K562 (cell line): Measurements from ENCODE around the gene RCC1. TPM values are rescaled to one million over a fixed set of nuclear protein-coding genes. Genes with fewer than 3 reads are reported as not detected.

ENCODE experiments used
- ATAC-seq: fragments of 200-7000 bp; cut with Tn5 transposase; 3 replicates; pipeline ENCODE4 v1.9.1; 2020; ENCODE audit warnings: moderate library complexity
- BruUV-seq: library from RNA; stranded (reverse); fragments of 400-500 nt; replicated peaks from 2 replicates; lab custom pipeline; 2021; lab: Mats Ljungman, UMichigan
- CTCF ChIA-PET: fragments of 300-600 bp; formaldehyde crosslinking; extraction: SDS; loops from one replicate; lab custom pipeline; 2021; ENCODE audit warnings: low intra/inter-chr PET ratio; lab: Yijun Ruan, JAX
- POLR2A ChIA-PET: fragments of 300-600, 350-650 bp; sonication (Branson Sonifier 250); formaldehyde crosslinking; extraction: SDS; loops from one replicate; lab custom pipeline; 2021; ENCODE audit warnings: antibody characterized with exemption, inconsistent platforms; lab: Yijun Ruan, JAX
- DNase-seq, 4 experiments: peaks; one replicate each; pipeline versions ENCODE4 v3.0.0 to v3.0.0-alpha.2; 2011 to 2018; ENCODE audit warnings: low spot score in 3 of 4, mixed read lengths in 3 of 4; ENCODE audit errors: extremely low read depth in 1 of 4
- FAIRE-seq: peaks from 2 replicates; lab custom pipeline; 2011; peaks lifted over from hg19 to GRCh38; lab: Jason Lieb, UNC
- H2AFZ ChIP-seq: 2 replicates; pipeline ENCODE4 v1.6.0; 2011; ENCODE audit warnings: low read depth, low read length, control low read depth, inconsistent platforms
- H3K27ac ChIP-seq: fragments of 200-600 bp; 3 replicates; pipeline ENCODE4 v1.8.0; 2011; ENCODE audit warnings: low read depth, mild to moderate bottlenecking, control low read depth, inconsistent platforms, low read length, moderate library complexity, mixed read lengths; ENCODE audit errors: extremely low read depth
- H3K27me3 ChIP-seq, 2 experiments: fragments of 300-600 bp in 1 of 2; 2 replicates in 1 of 2; 3 replicates in 1 of 2; pipeline versions ENCODE4 v1.6.0 to v1.8.0; 2011; ENCODE audit warnings: inconsistent platforms in 2 of 2, low read length in 2 of 2, mild to moderate bottlenecking in 1 of 2, mixed read lengths in 1 of 2, moderate library complexity in 1 of 2; ENCODE audit not compliant: control insufficient read depth in 2 of 2, insufficient read depth in 2 of 2
- H3K36me3 ChIP-seq: fragments of 300-600 bp; 3 replicates; pipeline ENCODE4 v1.8.0; 2011; ENCODE audit warnings: mild to moderate bottlenecking, low read length, inconsistent platforms; ENCODE audit not compliant: control insufficient read depth, insufficient read depth
- H3K4me1 ChIP-seq, 2 experiments: fragments of 200-600 bp in 1 of 2; replicated peaks in 1 of 2; 2 replicates in 1 of 2; 3 replicates in 1 of 2; pipeline versions ENCODE4 v1.5.1 to v1.8.0; 2011; ENCODE audit warnings: inconsistent platforms in 2 of 2, low read length in 2 of 2, mild to moderate bottlenecking in 1 of 2, mixed read lengths in 1 of 2, moderate library complexity in 1 of 2; ENCODE audit not compliant: control insufficient read depth in 2 of 2, insufficient read depth in 2 of 2
- H3K4me2 ChIP-seq: 2 replicates; pipeline ENCODE4 v1.6.1; 2011; ENCODE audit warnings: low read length, control low read depth, inconsistent platforms, mixed read lengths; ENCODE audit not compliant: insufficient read depth
- H3K4me3 ChIP-seq: fragments of 200-600 bp; sonication (generic), shearing (Covaris generic); 2 replicates; pipeline ENCODE4 v1.5.1; 2016; ENCODE audit warnings: control low read depth, inconsistent platforms
- H3K79me2 ChIP-seq: fragments of 200-600 bp; 3 replicates; pipeline ENCODE4 v1.8.0; 2011; ENCODE audit warnings: low read length, inconsistent platforms; ENCODE audit not compliant: control insufficient read depth, insufficient read depth
- H3K9ac ChIP-seq, 2 experiments: 2 replicates each; pipeline versions ENCODE4 v1.6.0 to v1.6.1; 2011; ENCODE audit warnings: low read depth in 2 of 2, low read length in 2 of 2, control low read depth in 1 of 2, inconsistent platforms in 1 of 2, mild to moderate bottlenecking in 1 of 2, mixed read lengths in 1 of 2; ENCODE audit not compliant: insufficient read depth in 1 of 2
- H3K9me1 ChIP-seq: one replicate; pipeline ENCODE4 v1.6.0; 2011; ENCODE audit warnings: inconsistent platforms, mild to moderate bottlenecking, low read length, moderate library complexity; ENCODE audit not compliant: control insufficient read depth, insufficient read depth
- H3K9me3 ChIP-seq: replicated peaks from 2 replicates; pipeline ENCODE4 v1.5.1; 2011; ENCODE audit warnings: low read depth, low read length, inconsistent platforms; ENCODE audit not compliant: control insufficient read depth, insufficient read depth
- H4K20me1 ChIP-seq: replicated peaks from 2 replicates; pipeline ENCODE4 v1.6.1; 2011; ENCODE audit warnings: low read length, inconsistent platforms, mixed read lengths; ENCODE audit not compliant: control insufficient read depth, insufficient read depth
- ARHGAP35 ChIP-seq: fragments of 450-650 bp; IDR thresholded peaks from 2 replicates; pipeline ENCODE4 v1.6.1; 2018; ENCODE audit not compliant: partially characterized antibody
- BCL6 ChIP-seq: fragments of 250-450 bp; sonication (Bioruptor Pico); IDR thresholded peaks from 2 replicates; pipeline ENCODE4 v1.4.0; 2020
- BDP1 ChIP-seq: IDR thresholded peaks from 3 replicates; pipeline ENCODE4 v1.6.1; 2011; ENCODE audit not compliant: insufficient read length, insufficient read depth
- BRD4 ChIP-seq: fragments of 200-600 bp; sonication (generic); IDR thresholded peaks from 2 replicates; pipeline ENCODE4 v1.6.1; 2017; ENCODE audit warnings: inconsistent platforms
- GTF2F1 ChIP-seq: IDR thresholded peaks from 2 replicates; pipeline ENCODE4 v1.6.1; 2011; ENCODE audit warnings: low read depth, low read length, improper control_type of control experiment
- HLTF ChIP-seq: fragments of 450-650 bp; IDR thresholded peaks from 2 replicates; pipeline ENCODE4 v1.6.1; 2016
- KAT8 ChIP-seq: fragments of 450-650 bp; IDR thresholded peaks from 2 replicates; pipeline ENCODE4 v1.6.1; 2016; ENCODE audit warnings: low read depth, mild to moderate bottlenecking
- KDM1A ChIP-seq, 2 experiments: fragments of 450-650 bp; IDR thresholded peaks; 2 replicates each; pipeline ENCODE4 v1.6.1; 2016; ENCODE audit warnings: mild to moderate bottlenecking in 2 of 2
- NCOA6 ChIP-seq: fragments of 450-650 bp; IDR thresholded peaks from 2 replicates; pipeline ENCODE4 v1.6.1; 2017; ENCODE audit warnings: mild to moderate bottlenecking
- NR1H2 ChIP-seq: sonication (generic); formaldehyde crosslinking; IDR thresholded peaks from 2 replicates; pipeline ENCODE4 v1.4.0; 2020; ENCODE audit warnings: mild to moderate bottlenecking, missing genetic modification reagents
- NR2C2 ChIP-seq, 2 experiments: fragments of 200-800 bp in 1 of 2; sonication (Bioruptor generic) in 1 of 2; sonication (generic) in 1 of 2; formaldehyde crosslinking in 1 of 2; IDR thresholded peaks; 2 replicates each; pipeline versions ENCODE4 v1.6.1 to v1.8.0; 2016 to 2022; ENCODE audit warnings: mild to moderate bottlenecking in 1 of 2, missing compliant biosample characterization in 1 of 2, missing genetic modification characterization in 1 of 2, missing genetic modification reagents in 1 of 2
- POLR3A ChIP-seq: IDR thresholded peaks from 2 replicates; pipeline ENCODE4 v1.6.1; 2011; ENCODE audit warnings: borderline replicate concordance, mild to moderate bottlenecking, moderate library complexity; ENCODE audit not compliant: insufficient read length, insufficient read depth; ENCODE audit errors: extremely low read depth
- SMARCA5 ChIP-seq: fragments of 450-650 bp; IDR thresholded peaks from 2 replicates; pipeline ENCODE4 v1.6.1; 2016
- TBL1XR1 ChIP-seq, 2 experiments: IDR thresholded peaks; 2 replicates each; pipeline ENCODE4 v1.6.1; 2012; ENCODE audit warnings: improper control_type of control experiment in 2 of 2, low read length in 2 of 2, mild to moderate bottlenecking in 1 of 2
- THRAP3 ChIP-seq: fragments of 450-650 bp; IDR thresholded peaks from 2 replicates; pipeline ENCODE4 v1.6.1; 2016; ENCODE audit warnings: mild to moderate bottlenecking, inconsistent platforms, borderline replicate concordance
- ZFX ChIP-seq: sonication (generic); formaldehyde crosslinking; IDR thresholded peaks from 2 replicates; pipeline ENCODE4 v1.8.0; 2022; ENCODE audit warnings: mild to moderate bottlenecking, missing genetic modification reagents, moderate library complexity
- ZKSCAN3 ChIP-seq: fragments of 250-450 bp; sonication (Bioruptor Pico); IDR thresholded peaks from 2 replicates; pipeline ENCODE4 v1.4.0; 2020
- ZNF165 ChIP-seq: fragments of 250-450 bp; sonication (Bioruptor Pico); IDR thresholded peaks from 2 replicates; pipeline ENCODE4 v1.4.0; 2020; ENCODE audit warnings: borderline replicate concordance
- ZNF384 ChIP-seq: IDR thresholded peaks from 2 replicates; pipeline ENCODE4 v1.6.1; 2012; ENCODE audit warnings: low read depth, low read length, improper control_type of control experiment
- ZNF431 ChIP-seq: sonication (generic); formaldehyde crosslinking; IDR thresholded peaks from 2 replicates; pipeline ENCODE4 v1.8.0; 2022; ENCODE audit warnings: mild to moderate bottlenecking, missing genetic modification reagents
- ZNF764 ChIP-seq: fragments of 250-450 bp; sonication (Bioruptor Pico); IDR thresholded peaks from 2 replicates; pipeline ENCODE4 v1.4.0; 2020; ENCODE audit warnings: low read depth, mild to moderate bottlenecking, moderate library complexity
- WGBS: fragments of 100-300 bp; shearing (Covaris generic); methylation state at CpG from one replicate; pipeline ENCODE4 v1.1.6; 2016; ENCODE audit warnings: low coverage, mixed read lengths; ENCODE audit not compliant: insufficient coverage; ENCODE audit errors: missing lambda C conversion rate; 5-methylcytosine and 5-hydroxymethylcytosine counted together
- in situ Hi-C: fragments of 300-500 bp; cut with MboI; formaldehyde crosslinking; loops from 4 replicates; pipeline ENCODE4 v1.15.0; 2018; ENCODE audit warnings: inconsistent platforms, mixed read lengths
- intact Hi-C: fragments of 100-400 bp; cut with micrococcal nuclease; formaldehyde crosslinking; loops from 2 replicates; pipeline ENCODE4 v1.14.2; 2022
- polyA plus RNA-seq, 8 experiments: library from polyadenylated mRNA; depleted of rRNA in 4 of 8; stranded (reverse) in 5 of 8; unstranded in 3 of 8; fragments of >200 nt; fragmentation: Nextera tagmentation in 2 of 8; fragmentation: Illumina TruSeq in 1 of 8; extraction: Ambion mirVana in 2 of 8; extraction: Trizol in 1 of 8; gene quantifications; 2 replicates each; pipeline versions ENCODE4 v1.2.1 to v1.2.3, GENCODE V29; 2011 to 2014; ENCODE audit warnings: inconsistent platforms in 1 of 8, missing spikeins in 1 of 8
- total RNA-seq, 7 experiments: library from RNA; depleted of rRNA in 6 of 7; stranded (reverse); fragments of >200 nt in 6 of 7; fragmentation: Illumina TruSeq in 2 of 7; extraction: Trizol in 2 of 7; gene quantifications; 2 replicates each; pipeline versions ENCODE4 v1.2.1 to v1.2.3, GENCODE V29; 2011 to 2021; ENCODE audit warnings: low replicate concordance in 1 of 7
- TF ChIP-seq, protein P1 (sequence below): fragments of 450-650 bp; formaldehyde crosslinking; IDR thresholded peaks from 2 replicates; pipeline ENCODE4 v1.4.0; 2022; ENCODE audit warnings: missing genetic modification characterization
- TF ChIP-seq, protein P2 (sequence below): fragments of 250-450 bp; sonication (Bioruptor Pico); IDR thresholded peaks from 2 replicates; pipeline ENCODE4 v1.8.0; 2022; ENCODE audit warnings: moderate library complexity, mild to moderate bottlenecking, inconsistent platforms
- TF ChIP-seq, protein P3 (sequence below): sonication (generic); formaldehyde crosslinking; IDR thresholded peaks from 2 replicates; pipeline ENCODE4 v1.8.0; 2023; ENCODE audit warnings: mild to moderate bottlenecking, missing genetic modification reagents

RCC1 gene
- total and polyA plus RNA-seq, 9 of the 15 experiments (the other 6 are each of a cell fraction or from before 2014, with no cell fraction given), result 16.4 to 202 (median 107) TPM

DNA sequence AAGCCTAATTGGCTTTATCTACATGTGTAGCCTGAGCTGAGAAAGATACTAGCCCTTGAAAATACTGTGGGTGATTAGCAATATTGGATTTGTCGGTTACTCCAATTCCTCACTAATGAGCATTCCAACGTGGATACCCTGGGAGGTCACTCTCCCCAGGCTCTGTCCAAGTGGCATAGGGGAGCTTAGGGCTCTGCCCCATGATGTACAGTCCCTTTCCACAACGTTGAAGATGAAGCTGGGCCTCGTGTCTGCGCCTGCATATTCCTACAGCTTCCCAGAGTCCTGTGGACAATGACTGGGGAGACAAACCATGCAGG is 2.6 kb downstream of the RCC1 start:
- FAIRE-seq, result no peak
- H3K27ac ChIP-seq, result peak overlapping the region; percentile 94
- H4K20me1 ChIP-seq, result peaks cover 37% of the 10 kb centered on the region
- H3K4me3 ChIP-seq, result peak overlapping the region; percentile 87
- in situ Hi-C loops, result no loop called here
- H3K9me3 ChIP-seq, result no peaks in the 10 kb centered on the region; the same call in 1 of the 2 replicates
- peak overlapping the region; percentile 99 for H3K4me2 ChIP-seq
- peaks cover 3% of the 10 kb centered on the region for H3K9me1 ChIP-seq
- ATAC-seq, result no peak
- POLR2A ChIA-PET, result interaction anchor here (0.5 to 13.0 kb wide), 31 partner anchors 11 to 369 kb away, joined by 3 to 201 read pairs (median 9); partner anchors contain the start of genes ATP5IF1, MED18 and RNU11
- peak overlapping the region; percentile 97 to 100 for H3K9ac ChIP-seq
- H3K79me2 ChIP-seq, result peaks cover 78% of the 10 kb centered on the region
- peaks cover 6 to 19% of the 10 kb centered on the region in 2 experiments; a peak in 3 of 5 replicates for H3K4me1 ChIP-seq
- no peak overlapping the region for H2AFZ ChIP-seq
- CTCF ChIA-PET, result no interaction called here
- DNase-seq, result peak in 1 of 4 experiments; percentile 60
- no TSS peak for BruUV-seq
- peaks cover 66% of the 10 kb centered on the region for H3K36me3 ChIP-seq
- under 1% methylated on average over 5 of the region's 5 CpGs for WGBS
- intact Hi-C loops, result no loop called here
- H3K27me3 ChIP-seq, result no peaks in the 10 kb centered on the region
- TF ChIP-seq NCOA6, result 0 out of 2 replicates have a peak, but pooled peaks have one; percentile 12
- peak; percentile 24; the same call in 1 of the 2 replicates for TF ChIP-seq BCL6
- TF ChIP-seq TBL1XR1 (IDR thresholded peaks at IDR 0.05; ENCODE audit: low read length in 2 of 2), result 0 out of 4 replicates have a peak, but pooled peaks of 1 of the 2 experiments have one; percentile 2
- no peak for TF ChIP-seq SMARCA5
- TF ChIP-seq ZNF165, result no peak
- no peak for TF ChIP-seq ZNF764 (CRISPR knock-in tag)
- TF ChIP-seq ZKSCAN3 (CRISPR knock-in tag), result no peak
- TF ChIP-seq NR2C2 (CRISPR knock-in tag; IDR thresholded peaks at IDR 0.05), result no peak
- no peak for TF ChIP-seq NR2C2 (tag; IDR thresholded peaks at IDR 0.05)
- TF ChIP-seq, protein P1, sequence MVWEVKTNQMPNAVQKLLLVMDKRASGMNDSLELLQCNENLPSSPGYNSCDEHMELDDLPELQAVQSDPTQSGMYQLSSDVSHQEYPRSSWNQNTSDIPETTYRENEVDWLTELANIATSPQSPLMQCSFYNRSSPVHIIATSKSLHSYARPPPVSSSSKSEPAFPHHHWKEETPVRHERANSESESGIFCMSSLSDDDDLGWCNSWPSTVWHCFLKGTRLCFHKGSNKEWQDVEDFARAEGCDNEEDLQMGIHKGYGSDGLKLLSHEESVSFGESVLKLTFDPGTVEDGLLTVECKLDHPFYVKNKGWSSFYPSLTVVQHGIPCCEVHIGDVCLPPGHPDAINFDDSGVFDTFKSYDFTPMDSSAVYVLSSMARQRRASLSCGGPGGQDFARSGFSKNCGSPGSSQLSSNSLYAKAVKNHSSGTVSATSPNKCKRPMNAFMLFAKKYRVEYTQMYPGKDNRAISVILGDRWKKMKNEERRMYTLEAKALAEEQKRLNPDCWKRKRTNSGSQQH, result peak; percentile 26; the same call in 1 of the 2 replicates
- no peak for TF ChIP-seq HLTF
- no peak for TF ChIP-seq GTF2F1
- TF ChIP-seq POLR3A, result no peak
- TF ChIP-seq THRAP3, result no peak
- TF ChIP-seq, protein P2, sequence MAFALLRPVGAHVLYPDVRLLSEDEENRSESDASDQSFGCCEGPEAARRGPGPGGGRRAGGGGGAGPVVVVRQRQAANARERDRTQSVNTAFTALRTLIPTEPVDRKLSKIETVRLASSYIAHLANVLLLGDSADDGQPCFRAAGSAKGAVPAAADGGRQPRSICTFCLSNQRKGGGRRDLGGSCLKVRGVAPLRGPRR (CRISPR knock-in tag), result no peak
- TF ChIP-seq, protein P3, sequence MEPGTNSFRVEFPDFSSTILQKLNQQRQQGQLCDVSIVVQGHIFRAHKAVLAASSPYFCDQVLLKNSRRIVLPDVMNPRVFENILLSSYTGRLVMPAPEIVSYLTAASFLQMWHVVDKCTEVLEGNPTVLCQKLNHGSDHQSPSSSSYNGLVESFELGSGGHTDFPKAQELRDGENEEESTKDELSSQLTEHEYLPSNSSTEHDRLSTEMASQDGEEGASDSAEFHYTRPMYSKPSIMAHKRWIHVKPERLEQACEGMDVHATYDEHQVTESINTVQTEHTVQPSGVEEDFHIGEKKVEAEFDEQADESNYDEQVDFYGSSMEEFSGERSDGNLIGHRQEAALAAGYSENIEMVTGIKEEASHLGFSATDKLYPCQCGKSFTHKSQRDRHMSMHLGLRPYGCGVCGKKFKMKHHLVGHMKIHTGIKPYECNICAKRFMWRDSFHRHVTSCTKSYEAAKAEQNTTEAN (CRISPR knock-in tag), result no peak
- TF ChIP-seq BRD4, result no peak
- no peak for TF ChIP-seq ZFX (CRISPR knock-in tag)
- TF ChIP-seq ZNF384, result no peak
- no peak for TF ChIP-seq BDP1
- TF ChIP-seq KDM1A (IDR thresholded peaks at IDR 0.05), result no peak
- no peak for TF ChIP-seq ZNF431 (CRISPR knock-in tag)
- no peak for TF ChIP-seq ARHGAP35
- TF ChIP-seq NR1H2 (CRISPR knock-in tag), result no peak
- TF ChIP-seq KAT8, result no peak
